GM06990 (cell line): Measurements from ENCODE around the gene CFAP161.
A peak's percentile ranks its signal among the peaks of the same experiment; 100 is the strongest.

Source experiments
- DNase-seq: peaks from one replicate; pipeline ENCODE4 v3.0.0-alpha.2; 2011; ENCODE audit not compliant: insufficient read length; ENCODE audit errors: extremely low read depth
- H3K27me3 ChIP-seq: replicated peaks from 2 replicates; pipeline ENCODE4 v1.6.0; 2011; ENCODE audit warnings: low read length; ENCODE audit not compliant: control insufficient read depth, insufficient read depth
- H3K36me3 ChIP-seq: 2 replicates; pipeline ENCODE4 v1.5.1; 2011; ENCODE audit warnings: low read length; ENCODE audit not compliant: control insufficient read depth, insufficient read depth
- H3K4me3 ChIP-seq: replicated peaks from 2 replicates; pipeline ENCODE4 v1.5.1; 2011; ENCODE audit warnings: low read depth, mild to moderate bottlenecking, control low read depth, low read length
- TF ChIP-seq, protein P1 (sequence below): IDR thresholded peaks from 2 replicates; pipeline ENCODE4 v1.5.1; 2011; ENCODE audit warnings: low read length, control low read depth, mild to moderate bottlenecking, inconsistent platforms; ENCODE audit not compliant: insufficient read depth, poor library complexity, severe bottlenecking

The CFAP161 gene

GRCh38 chr15:81101894-81102815 lies 31.9 kb upstream of the CFAP161 start:
- Histone ChIP-seq H3K4me3 (no peak overlapping the region), H3K27me3 (no peaks in the 10 kb centered on the region), H3K36me3 (no peaks in the 10 kb centered on the region)
- TF ChIP-seq, protein P1, sequence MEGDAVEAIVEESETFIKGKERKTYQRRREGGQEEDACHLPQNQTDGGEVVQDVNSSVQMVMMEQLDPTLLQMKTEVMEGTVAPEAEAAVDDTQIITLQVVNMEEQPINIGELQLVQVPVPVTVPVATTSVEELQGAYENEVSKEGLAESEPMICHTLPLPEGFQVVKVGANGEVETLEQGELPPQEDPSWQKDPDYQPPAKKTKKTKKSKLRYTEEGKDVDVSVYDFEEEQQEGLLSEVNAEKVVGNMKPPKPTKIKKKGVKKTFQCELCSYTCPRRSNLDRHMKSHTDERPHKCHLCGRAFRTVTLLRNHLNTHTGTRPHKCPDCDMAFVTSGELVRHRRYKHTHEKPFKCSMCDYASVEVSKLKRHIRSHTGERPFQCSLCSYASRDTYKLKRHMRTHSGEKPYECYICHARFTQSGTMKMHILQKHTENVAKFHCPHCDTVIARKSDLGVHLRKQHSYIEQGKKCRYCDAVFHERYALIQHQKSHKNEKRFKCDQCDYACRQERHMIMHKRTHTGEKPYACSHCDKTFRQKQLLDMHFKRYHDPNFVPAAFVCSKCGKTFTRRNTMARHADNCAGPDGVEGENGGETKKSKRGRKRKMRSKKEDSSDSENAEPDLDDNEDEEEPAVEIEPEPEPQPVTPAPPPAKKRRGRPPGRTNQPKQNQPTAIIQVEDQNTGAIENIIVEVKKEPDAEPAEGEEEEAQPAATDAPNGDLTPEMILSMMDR: no peak
- DNase-seq: no peak

- TF ChIP-seq, protein P1: no peak
- no peak overlapping the region for H3K4me3 ChIP-seq
- no peak for DNase-seq
- no peaks in the 10 kb centered on the region for H3K27me3 ChIP-seq
- H3K36me3 ChIP-seq: no peaks in the 10 kb centered on the region
Measured at GRCh38 chr15:81103857-81104256, 30.2 kb upstream of the CFAP161 start.

DNA sequence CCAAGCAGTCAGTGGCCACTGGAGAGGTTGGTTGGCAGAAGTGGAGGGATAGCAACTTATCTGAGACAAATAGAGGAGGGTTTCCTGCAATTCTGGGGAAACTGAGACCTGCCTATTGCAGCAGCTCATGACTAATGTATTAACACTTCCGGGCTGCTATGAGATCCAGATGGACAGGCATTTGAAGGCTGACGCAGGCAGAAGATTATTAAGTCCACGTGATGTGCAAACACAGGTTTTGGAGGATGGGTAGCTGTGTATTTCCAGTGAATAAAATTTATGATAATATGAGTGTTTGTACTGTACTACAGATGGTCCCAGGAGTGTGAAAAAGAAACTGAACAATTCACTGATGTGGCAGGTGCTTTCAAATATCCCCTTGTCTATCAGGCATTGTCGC lies 28.5 kb upstream of the CFAP161 start:
- H3K27me3 ChIP-seq: no peaks in the 10 kb centered on the region
- TF ChIP-seq, protein P1: no peak
- no peak overlapping the region for H3K4me3 ChIP-seq
- no peak for DNase-seq
- no peaks in the 10 kb centered on the region for H3K36me3 ChIP-seq

- Histone ChIP-seq H3K36me3 (no peaks in the 10 kb centered on the region), H3K27me3 (no peaks in the 10 kb centered on the region), H3K4me3 (no peak overlapping the region)
- TF ChIP-seq, protein P1: peak; percentile 69
- peak; percentile 17 for DNase-seq
Measured at GRCh38 chr15:81106560-81106959, 27.5 kb upstream of the CFAP161 start.

GRCh38 chr15:81107889-81108288 lies 26.2 kb upstream of the CFAP161 start:
- TF ChIP-seq, protein P1: no peak
- Histone ChIP-seq H3K27me3 (no peaks in the 10 kb centered on the region), H3K36me3 (no peaks in the 10 kb centered on the region), H3K4me3 (no peak overlapping the region)
- no peak for DNase-seq
